ENCODE data around the gene CD200.

Gene CD200, protein sequence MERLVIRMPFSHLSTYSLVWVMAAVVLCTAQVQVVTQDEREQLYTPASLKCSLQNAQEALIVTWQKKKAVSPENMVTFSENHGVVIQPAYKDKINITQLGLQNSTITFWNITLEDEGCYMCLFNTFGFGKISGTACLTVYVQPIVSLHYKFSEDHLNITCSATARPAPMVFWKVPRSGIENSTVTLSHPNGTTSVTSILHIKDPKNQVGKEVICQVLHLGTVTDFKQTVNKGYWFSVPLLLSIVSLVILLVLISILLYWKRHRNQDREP

DNA sequence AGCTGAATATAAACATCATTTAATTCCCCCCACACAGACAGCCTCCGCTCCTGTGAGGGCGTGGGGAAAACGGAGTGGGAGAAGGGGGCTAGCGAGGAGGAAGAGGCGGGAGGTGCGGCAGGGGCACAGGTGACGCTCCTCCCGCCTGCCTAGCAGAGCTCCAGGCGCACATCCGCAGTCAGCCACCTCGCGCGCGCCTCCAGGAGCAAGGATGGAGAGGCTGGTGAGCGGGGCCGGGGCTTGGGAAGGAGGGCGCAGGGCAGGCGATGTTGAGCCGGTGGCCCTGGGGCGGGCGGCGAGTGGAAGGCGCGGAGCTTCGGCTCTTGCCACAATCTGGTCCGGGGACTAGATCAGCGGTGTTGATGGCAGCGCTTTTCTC is at the start of gene CD200:
TSS of gene CD200 (plus strand) at position 155 of the 379 bp plus-strand sequence. CDS start at position 212, 57 bp downstream.
- DNase-seq, result no peak

DNA sequence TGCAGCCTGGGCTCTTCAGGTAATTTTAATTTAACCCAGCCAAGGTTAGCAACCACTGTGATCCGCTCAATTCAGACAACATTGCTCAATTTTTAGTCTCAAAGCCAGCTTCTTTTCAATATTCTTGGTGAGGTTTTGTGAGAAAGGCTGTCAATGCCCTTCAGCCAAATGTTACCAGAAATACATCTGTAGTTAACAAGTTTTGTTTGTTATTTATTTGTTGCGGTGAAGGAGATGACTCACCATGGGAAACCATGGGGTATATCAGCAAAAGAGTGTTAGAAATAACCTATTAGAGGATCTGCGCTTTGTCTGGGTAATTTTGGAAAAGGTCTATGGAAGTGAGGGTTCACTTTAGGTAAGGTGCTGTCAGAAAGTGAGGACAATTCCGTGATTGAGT is 43.9 kb upstream of the CD200 start:
- DNase-seq, result no peak

DNA sequence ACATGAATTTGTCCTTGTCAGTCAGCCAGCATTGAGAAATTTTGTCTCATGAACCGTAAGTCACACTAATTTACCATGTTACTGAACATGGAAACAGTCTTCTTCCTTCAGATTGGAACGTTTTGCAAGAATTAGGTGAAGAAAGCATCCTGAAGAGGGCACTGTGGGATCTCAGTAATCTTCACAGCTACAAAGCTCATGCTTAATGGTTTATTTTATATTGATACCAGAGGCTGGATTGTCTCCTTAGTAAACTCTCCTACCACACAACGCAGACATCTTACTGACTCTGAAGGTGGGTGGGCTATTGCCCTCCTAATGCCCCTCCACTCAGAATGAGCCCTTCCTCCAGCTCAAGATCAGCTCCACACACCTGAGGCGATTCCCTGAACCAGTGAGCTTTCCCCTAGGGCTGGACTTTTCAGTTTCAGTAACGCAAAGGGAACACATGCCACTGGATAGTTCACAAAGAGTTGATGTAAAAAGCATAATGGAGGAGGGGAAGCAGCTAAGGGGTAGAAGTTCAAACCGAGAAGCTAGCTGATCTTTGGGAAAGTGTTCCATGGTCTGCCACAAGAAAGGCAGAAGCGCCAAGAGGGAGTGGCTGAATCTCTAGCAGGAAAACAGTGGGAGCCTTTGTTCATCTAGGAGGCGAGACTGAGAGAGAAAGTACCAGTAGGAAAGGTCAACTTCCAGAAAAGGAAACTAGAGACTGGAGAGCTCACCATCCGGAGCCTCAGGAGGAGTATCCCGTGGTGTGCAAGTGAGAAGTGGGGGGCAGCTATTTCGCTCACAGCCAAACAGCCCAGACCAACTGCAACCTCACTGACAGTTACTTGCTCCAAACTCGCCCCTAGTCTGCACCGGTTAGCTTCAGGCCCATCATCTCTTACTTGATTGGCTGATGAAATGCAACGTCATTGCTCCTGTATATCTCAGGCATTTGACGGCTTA is 39.3 kb upstream of the CD200 start, which contains the start of gene SLC9C1:
TSS of gene SLC9C1 (minus strand) at position 849 of the 954 bp plus-strand sequence. CDS start 7,425 bp downstream, outside the sequence.
- peak; percentile 49 to 71 for DNase-seq

DNA sequence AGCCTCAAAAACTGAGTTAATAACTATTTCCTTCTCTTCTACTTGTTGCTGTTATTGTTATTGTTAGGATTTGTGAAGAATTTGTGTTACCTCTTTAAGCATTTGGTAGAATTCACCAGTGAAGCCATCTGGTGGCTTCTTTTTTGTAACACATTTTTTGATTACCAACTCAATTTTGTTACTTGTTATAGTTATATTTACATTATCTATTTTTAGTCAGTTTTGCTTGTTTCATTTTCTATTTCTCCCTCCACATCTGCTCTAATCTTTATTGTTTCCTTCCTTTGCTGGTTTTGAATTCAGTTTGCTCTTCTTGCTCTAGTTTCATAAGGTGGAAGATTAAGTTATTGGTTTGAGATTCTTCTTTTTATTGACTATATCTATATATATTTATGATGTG is 35.2 kb upstream of the CD200 start:
- DNase-seq, result no peak

DNA sequence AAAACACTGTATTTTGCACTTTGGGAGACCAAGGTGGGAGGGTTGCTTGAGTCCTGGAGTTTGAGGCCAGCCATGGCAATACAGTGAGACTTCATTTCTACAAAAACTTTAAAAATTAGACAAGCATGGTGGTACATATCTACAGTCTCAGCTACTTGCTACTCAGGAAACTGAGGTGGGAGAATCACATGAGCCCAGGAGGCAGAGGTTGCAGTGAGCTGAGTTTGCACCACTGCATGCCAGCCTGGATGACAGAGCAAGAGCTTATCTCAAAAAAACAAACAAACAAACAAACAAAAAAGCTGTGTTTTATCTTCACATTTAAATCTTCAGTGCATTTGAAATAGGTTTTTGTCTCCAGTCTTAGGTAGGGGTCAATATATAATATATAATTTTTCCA is 34.2 kb upstream of the CD200 start:
- DNase-seq, result no peak

DNA sequence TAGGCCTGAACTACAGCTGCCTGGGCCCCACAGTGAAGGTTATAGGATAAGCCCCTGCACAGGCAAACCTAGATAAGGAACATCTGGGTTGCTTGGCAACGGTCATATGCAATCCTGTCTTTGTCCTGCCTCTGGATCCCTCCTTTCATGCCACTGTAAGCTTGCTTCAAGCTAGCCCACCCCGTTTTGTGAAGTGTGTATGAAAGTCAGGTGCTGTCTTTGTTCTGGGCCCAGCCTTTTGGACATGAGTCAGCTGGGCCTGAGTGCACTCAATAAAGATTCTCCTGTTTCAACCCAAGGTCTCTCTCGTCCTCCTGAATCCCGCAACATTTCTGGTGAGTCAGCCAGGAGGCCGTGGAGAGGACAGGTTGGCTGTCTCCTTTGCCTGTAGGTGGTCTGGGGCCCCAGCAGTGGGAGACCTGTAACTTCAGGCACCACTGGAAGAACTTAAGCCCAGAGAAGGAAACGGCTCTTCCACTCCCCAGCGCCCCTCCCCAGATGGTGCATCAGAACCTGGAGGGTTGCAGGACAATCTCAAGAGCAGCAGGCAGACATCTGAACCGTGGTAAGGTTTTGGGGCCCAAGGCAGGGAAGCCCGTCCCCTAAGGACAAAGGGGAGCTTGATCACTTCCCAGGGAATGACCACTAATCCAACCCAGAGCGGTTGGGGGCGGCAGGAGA is 30.7 kb upstream of the CD200 start:
- no peak for DNase-seq

DNA sequence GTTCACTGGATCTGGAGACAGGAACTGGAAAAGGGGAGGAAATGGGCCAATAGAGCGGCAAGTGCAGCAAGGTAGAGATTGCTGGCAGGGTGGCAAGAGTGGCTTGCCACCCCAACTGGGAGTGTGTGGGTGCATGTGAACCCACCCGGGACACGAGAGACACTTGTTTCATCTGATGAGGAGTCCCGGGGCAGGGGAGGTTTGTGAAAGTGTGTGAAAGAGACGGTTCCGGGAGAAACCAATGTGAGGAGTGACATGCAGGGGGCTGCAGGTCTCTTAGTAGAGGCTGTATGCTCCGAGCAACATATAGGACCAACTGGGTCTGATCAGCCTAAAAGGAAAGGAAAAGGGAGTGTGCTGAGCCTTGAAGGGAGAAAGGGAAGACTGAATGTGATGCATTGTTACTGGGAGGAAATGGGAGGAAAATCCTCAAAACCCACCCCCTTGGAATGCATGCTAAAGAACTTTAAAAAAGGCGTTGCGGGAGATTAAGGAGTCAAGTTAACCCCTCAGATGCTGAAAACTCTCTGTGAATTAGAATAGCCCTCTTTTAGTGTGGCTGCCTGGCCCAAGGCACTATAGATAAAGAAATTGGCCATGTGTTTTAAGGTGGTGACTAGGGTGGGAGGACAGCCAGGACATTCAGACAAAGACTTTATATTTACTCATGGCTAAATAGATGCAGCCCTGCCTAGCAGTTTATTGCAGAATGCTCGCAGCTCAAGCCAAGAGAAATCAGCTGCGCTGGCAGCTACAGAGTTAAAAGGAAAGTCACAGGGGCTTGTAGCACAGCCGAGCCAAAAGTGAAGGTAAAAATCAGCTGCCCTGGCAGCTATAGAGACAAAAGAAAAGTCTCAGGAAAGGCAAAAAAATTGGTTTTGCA is 29.8 kb upstream of the CD200 start:
- no peak for DNase-seq

DNA sequence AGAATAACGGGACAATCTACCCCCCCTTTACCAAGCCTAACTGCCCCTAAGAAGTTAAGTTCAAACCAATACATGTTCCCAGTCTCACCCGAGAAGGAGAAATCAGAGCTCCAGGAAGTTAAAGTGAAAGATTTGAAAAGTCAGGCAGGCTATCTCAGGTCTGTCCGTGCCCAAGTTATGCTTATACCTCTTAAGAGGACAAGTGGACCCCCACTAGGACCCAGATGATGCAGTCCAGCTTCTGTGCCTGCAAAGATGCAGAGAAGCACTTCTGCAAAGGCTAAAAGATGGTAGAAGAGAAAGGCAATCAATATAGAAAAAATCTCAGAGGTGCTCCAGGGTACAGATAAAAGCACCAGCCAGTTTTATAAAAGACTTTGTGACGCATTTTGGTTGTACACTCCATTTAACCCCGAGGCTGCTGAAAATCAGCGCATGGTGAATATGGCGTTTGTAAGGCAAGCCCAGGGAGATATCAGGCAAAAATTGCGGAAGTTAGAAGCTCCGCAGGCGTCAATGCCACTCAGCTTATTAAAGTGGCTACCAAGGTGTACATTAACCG is 29.1 kb upstream of the CD200 start:
- DNase-seq, result peak; percentile 16 to 17

DNA sequence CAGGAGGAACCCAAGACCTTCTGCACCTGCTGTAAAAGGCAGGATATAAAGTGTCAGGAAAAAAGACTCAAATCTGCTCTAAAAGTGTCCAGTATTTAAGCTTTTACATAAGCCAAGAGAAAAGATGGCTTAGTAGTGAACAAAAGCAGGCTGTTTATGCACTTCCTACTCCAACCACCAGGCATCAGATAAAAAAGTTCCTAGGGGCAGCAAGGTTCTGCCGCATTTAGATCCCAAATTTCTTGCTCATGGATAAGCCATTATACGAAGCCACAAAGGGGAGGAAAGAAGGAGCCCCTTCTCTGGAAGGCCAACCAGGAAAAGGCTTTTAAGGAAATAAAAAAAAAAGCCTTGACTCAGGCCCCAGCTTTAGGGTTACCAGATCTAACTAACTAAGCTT is 28.3 kb upstream of the CD200 start:
- no peak for DNase-seq

DNA sequence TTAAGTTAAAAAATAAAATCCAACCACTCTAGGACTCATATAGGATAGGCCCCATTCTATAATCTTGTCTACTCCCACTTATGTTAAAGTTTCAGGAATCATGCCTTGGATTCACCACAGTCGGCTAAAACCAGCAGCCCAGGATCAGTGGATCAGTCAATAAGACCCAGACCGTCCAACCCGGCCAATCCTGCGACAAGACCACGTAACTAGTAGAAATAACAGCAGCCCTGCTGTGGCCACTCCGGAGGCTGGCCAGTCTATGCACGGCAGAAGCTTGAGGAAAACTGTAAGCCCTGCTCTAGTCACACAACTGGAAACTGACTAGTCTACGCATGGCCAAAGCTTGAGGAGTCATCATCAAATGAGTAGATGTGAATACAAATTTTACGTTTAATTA is 26.1 kb upstream of the CD200 start:
- DNase-seq, result no peak

DNA sequence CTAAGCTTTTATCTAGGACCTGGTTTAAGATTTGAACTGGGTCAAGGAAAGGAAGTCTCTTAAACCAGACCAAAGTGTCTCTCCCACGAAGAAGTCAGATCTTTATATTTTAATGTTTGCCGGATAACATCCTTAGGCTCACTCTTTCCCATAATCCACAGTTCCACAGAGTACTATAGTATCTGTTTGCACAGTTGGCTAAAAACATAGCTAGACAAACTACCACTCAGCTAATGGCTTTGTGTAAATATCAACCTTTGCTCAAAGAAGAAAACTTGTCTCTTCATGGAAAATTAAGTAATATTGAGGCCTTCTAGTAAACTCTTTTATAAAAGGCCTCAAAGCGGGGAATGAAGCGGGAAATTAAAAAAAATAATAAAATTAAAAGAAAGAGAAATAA is 25.4 kb upstream of the CD200 start:
- DNase-seq, result no peak

DNA sequence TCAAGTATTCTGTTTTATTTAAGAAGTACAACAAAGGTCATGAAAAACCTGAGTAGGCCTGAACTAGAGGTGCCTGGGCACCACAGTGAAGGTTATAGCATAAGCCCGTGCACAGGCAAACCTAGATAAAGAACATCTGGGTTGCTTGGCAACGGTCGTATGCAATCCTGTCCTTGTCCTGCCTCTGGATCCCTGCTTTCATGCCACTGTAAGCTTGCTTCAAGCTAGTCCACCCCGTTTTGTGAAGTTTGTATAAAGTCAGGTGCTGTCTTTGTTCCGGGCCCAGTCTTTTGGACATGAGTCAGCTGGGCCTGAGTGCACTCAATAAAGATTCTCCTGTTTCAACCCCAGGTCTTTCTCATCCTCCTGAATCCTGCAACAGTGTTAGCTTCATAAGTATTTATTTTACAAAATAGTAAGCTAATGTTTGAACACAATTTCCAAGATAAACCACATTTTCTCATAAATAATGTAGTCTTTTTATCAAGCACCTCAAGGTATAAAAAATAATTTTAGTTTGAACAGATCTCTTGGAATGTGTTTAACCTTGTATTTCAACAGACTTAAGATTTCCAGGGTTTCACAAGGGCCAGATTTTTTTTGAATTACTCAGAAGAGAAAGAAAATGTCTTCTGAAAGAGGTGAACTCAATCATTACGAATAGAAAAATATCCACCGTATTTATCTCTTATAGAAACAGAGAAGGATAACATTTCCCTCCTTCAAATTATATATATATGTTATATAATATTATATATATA is 24.6 kb upstream of the CD200 start:
- no peak for DNase-seq

DNA sequence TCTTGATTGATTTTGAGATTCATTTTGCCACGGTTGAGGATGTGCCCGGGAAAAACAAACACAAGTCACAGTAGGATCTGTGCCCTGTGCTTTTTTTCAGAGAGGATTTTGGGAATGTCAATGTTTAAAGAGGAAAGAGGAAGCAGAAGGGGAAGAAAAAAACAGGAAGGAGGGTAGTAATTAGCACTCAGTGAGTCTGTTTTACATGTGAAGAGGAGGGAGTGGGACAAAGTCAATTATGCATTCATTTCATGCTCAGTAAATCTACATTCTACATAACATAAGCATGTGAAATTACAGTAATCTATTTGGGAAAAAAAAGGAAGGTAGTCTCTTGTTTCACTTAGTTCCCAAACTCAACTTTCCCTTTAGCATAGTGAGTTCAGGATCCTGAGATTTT is 18.3 kb upstream of the CD200 start:
- no peak for DNase-seq

DNA sequence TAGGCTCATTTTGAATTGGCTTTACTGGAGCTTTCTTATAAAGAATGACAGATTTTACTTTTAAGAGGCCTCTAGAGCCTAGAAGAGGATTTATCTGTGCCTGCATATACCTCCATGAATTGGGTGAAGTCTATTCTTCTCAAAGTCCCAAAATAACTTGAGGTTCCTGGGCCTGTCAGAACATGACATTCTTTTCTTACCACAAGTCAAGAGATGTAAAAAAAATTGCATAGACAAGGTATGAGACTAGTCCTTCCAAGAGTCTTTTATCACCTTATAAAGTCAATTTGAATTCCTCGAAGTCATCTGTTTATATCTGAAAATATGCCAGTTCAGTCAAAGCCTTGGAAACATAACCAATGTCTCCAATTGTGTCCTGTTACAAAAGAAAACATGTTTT is 17.2 kb upstream of the CD200 start:
- no peak for DNase-seq

DNA sequence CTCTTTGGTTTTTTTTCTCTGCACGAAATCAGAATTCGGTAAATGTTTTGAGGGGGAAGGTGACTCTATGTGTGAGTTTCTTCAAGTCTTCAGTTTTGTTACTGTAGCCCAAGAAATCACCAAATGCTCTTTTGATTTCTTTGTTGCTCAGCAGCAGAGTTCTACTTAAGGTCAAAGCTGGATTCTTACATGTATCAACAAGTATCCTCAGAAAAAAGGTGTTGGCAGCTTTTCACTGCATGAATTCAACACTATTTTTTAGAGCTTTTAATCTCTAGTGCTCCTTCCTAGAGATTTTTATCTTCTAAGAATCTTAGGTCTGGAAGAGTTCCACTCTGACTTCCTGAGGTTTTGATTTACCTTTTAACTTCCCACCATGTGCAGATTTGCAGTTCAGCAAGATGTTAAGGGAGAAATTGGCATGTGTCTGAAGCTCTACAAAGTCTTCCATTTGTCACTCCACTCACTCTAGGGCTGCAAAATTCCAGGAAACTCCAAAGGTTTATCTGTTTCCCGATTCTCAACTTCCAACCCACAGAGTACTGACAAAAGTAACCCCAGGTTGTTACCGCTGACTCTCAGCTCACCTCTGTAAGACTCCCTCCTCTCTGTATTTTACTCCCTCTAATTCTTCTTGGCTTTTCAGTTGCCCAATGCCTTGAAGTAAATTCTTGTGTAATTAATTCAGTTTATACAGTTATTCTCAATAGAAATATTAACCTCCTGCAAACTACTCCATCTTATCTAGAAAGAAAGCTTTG is 13.3 kb upstream of the CD200 start:
- no peak for DNase-seq

DNA sequence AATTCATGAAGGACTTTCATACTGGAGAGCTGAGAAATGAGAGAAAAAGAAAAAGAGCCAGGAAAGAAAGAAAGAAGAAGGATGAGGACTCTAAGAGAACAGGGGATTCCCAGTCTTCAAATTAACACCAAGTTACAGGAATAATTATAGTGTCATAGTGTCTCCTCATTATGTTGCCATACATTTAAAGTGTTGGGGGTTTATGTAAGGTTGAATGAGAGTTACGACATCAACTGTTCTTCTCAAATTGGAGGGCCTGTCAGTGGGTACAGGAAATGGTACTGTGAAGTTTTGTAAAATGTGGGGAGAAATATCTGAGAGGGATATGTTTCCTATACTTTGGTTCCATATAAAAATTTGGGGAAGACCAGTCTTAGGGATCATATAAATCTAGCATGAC is 12.3 kb upstream of the CD200 start:
- DNase-seq, result peak; percentile 16 to 23

DNA sequence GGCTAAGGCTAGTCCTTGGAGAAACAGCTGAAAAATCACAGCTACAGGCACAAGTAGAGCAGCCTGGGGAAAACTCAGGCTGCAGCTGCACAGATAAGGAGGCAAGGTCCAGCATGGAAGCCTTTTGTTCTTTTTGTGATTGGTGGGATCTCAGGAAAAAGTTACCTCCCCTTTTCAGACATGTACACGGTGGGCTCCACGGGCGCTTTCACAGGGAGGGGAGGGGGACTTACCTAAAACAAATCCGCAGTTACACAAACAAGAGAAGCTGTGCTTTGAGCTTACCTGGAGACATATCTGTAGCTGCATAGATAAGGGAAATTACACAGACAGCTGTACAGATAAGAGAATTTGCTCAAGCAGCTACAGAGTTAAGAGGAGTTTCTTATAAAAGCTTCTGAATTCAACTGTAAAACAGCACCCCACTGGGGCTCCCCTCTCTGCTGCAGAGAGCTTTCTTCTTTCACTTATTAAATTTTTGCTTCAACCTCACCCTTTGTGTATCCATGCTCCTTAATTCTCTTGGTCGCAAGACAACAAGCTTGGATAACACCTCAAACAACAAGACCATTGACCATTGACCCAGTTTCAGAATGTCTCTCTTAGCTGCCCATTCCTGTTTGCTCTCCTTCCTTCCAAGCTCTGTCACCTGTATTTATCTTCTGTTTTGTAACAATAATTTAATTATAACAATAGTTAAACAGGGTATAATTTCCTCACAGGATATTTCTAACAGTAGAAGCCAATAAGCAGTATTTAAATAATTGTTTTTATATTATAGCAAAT is 10.9 kb upstream of the CD200 start:
- DNase-seq, result no peak

DNA sequence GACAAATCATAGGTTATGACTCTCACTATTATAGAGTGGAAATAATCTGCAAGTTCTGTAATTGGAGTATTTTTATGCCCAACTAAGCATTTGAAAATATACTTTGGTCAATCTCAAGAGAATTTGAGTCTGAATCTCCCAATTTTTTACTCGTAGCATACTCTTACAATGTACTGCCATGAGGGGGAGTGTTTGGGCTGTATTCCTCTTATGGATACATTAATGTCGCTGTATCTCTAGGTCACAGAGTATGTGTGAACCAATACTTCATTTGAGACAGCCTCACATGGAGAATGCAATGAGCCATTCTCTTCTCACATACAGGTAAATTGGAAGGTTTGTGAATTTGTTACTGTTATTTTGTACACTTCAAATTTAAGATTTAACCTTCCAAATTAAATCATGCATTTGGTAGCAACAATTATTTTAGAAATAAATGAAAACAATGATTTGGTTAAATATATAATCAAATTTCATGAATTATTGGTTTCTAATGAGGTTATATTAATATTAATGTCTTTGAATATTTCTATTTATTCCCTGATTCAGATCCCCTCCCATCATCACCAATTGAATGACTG is 5.5 kb upstream of the CD200 start:
- peak; percentile 51 to 78 for DNase-seq

DNA sequence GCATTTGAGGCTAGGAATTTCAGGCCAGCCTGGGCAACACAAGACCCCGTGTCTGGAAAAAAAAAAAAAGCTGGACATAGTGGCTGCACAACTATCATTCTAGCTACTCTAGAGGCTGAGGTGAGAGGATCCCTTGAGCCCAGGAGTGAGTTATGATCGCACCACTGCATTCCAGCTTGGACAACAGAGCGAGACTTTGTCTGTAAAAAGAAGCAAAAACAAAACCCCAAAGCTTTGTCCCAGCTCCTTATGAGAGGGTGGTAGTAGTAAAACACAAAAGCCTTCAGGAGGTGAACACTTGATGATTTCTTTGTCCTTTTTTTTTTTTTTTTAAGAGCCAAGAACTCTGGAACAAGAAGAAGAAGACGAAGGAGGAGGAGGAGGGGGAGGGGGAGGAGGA is 1.1 kb upstream of the CD200 start:
- DNase-seq, result no peak

Measured in inflammatory macrophage treated with lipopolysaccharide for 1 hour (primary cell).